Measurements from ENCODE around the gene NBPF6. TPM values are rescaled to one million over a fixed set of nuclear protein-coding genes. Genes with fewer than 3 reads are reported as not detected.
A peak's percentile ranks its signal among the peaks of the same experiment; 100 is the strongest.
"Not testable (repeated sequence)": the region's sequence is repeated elsewhere in the genome, so short reads cannot be mapped to it uniquely, and the experiment has no call there.

The NBPF6 gene
- total and polyA plus RNA-seq, 8 donors: not detected

DNA sequence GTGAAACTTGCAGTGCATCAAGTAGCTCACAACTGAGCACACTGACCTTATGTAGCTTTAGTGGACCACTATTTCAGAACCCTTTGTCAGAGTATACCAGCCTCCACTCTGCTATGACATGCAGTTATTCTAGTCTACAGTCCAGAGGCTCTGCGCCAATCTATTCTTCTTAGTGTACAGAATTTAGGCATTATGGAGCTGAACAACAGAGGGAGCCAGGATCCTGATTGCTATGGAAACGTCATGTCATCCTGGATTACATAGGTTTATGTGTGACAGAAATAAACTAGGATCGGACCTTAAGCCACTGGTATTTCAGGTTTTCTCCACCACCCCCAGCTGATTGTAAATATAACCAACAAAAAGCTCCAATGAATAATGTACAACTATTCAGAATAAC lies 61.6 kb downstream of the NBPF6 start:
- ATAC-seq: no peak
- intact Hi-C loops (cut with DNase I): loop anchor here in 1 of 2 donors (5.0 kb wide), 1 partner anchor 136 kb away; no protein-coding TSS in a partner anchor
- Histone ChIP-seq H3K4me3 (no peak overlapping the region), H3K36me3 (no peaks in the 10 kb centered on the region), H3K9me3 (no peaks in the 10 kb centered on the region), H3K4me1 (no peaks in the 10 kb centered on the region), H3K27me3 (no peaks in the 10 kb centered on the region), H3K27ac (no peak overlapping the region)
- no peak for DNase-seq
- TF ChIP-seq CTCF (IDR thresholded peaks at IDR 0.05): no peak

DNA sequence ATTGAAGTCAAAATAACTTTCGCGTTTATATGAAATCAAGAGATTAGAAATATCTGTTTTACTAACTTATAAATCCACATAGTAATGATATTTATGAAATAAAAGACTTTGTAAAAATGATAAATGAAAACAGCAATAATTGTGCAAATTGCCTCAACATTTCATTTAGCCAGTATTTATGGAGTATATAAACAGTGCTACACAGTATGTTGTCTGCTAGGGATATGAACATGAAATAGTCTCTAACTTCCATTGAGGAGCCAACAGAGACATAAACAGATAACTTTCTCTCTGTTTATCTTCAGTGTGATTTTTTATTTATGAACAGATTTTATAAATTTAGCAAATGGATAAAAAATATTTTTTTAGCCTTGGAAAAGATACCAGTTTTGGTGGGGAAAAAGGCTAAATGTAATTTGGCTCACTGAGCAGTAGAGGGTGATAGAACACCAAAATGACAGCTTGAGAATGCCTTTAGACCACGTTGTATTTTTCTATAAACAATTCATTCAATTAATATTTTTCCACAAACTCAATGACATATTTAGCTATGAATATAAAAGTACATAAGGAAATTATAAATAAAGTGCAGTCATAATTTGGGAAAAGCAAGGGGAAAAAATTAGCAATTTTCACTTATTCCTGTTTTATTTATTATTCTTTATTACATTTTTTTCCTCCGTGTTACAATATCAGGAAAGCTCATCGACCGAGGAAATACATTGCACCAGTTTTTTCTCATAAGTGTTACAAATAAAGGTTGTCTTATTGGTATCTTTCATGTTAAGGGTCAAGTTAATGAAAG lies 62.3 kb downstream of the NBPF6 start:
- TF ChIP-seq CTCF (IDR thresholded peaks at IDR 0.05): peak; percentile 73 to 94
- H3K36me3 ChIP-seq: no peaks in the 10 kb centered on the region
- H3K27ac ChIP-seq: no peak overlapping the region
- DNase-seq (peak in 1 of 4 donors; percentile 52), ATAC-seq (peak; percentile 78)
- H3K4me3 ChIP-seq: no peak overlapping the region
- no peaks in the 10 kb centered on the region for H3K9me3 ChIP-seq
- intact Hi-C loops (cut with DNase I): loop anchor here in 1 of 2 donors (5.0 kb wide), 1 partner anchor 135 kb away; no protein-coding TSS in a partner anchor
- no peaks in the 10 kb centered on the region for H3K27me3 ChIP-seq
- H3K4me1 ChIP-seq: no peaks in the 10 kb centered on the region

GRCh38 chr1:108513044-108513415 lies 62.9 kb downstream of the NBPF6 start:
- Histone ChIP-seq H3K36me3 (no peaks in the 10 kb centered on the region), H3K27me3 (no peaks in the 10 kb centered on the region), H3K4me3 (no peak overlapping the region), H3K4me1 (no peaks in the 10 kb centered on the region), H3K27ac (no peak overlapping the region), H3K9me3 (no peaks in the 10 kb centered on the region)
- ATAC-seq: no peak
- TF ChIP-seq CTCF (IDR thresholded peaks at IDR 0.05): no peak
- intact Hi-C loops (cut with DNase I): loop anchor here in 1 of 2 donors (5.0 kb wide), 1 partner anchor 134 kb away; no protein-coding TSS in a partner anchor
- DNase-seq: no peak

DNA sequence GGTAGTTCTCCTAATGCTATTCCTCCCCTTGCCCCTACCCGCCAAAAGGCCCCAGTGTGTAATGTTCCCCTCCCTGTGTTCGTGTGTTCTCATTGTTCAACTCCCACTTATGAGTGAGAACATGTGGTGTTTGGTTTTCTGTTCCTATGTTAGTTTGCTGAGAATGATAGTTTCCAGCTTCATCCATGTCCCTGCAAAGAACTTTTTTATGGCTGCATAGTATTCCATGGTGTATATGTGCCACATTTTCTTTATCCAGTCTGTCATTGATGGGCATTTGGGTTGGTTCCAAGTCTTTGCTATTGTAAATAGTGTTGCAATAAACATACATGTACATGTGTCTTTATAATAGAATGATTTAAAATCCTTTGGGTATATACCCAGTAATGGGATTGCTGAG lies 63.8 kb downstream of the NBPF6 start:
- not testable (repeated sequence) for H3K27ac ChIP-seq, H3K27me3 ChIP-seq, H3K9me3 ChIP-seq, H3K36me3 ChIP-seq, DNase-seq, H3K4me1 ChIP-seq, H3K4me3 ChIP-seq, ATAC-seq
- intact Hi-C loops (cut with DNase I): loop anchor here in 1 of 2 donors (5.0 kb wide), 1 partner anchor 133 kb away; no protein-coding TSS in a partner anchor

DNA sequence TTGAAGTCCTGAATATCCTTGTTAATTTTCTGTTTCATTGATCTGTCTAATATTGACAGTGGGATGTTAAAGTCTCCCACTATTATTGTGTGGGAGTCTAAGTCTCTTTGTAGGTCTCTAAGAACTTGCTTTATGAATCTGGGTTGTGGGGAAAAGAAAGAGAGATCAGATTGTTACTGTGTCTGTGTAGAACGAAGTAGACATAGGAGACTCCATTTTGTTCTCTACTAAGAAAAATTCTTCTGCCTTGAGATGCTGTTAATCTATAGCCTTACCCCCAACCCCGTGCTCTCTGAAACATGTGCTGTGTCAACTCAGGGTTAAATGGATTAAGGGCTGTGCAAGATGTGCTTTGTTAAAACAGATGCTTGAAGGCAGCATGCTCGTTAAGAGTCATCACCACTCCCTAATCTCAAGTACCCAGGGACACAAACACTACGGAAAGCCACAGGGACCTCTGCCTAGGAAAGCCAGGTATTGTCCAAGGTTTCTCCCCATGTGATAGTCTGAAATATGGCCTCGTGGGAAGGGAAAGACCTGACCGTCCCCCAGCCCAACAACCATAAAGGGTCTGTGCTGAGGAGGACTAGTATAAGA lies 67.3 kb downstream of the NBPF6 start:
- H3K27ac ChIP-seq; DNase-seq; H3K27me3 ChIP-seq; intact Hi-C loops (cut with DNase I); H3K4me1 ChIP-seq; ATAC-seq; H3K4me3 ChIP-seq; H3K36me3 ChIP-seq; H3K9me3 ChIP-seq: not testable (repeated sequence)

Other genes starting within 250 kb of the NBPF6 start
- gene SLC25A24, start 250.0 kb upstream of the NBPF6 start, total RNA-seq: 10 to 100 TPM; 39.9 to 57.9 TPM
- gene SLC25A24, start 250.0 kb upstream of the NBPF6 start, polyA plus RNA-seq (ENCODE audit: insufficient read length in 6 of 6): 10 to 100 TPM; 62.0 to 76.4 (median 70.0) TPM
- gene NBPF4, start 206.3 kb upstream of the NBPF6 start, total RNA-seq: not detected
- under 1 TPM in 1 of 6 donors, not detected in 5; 0.15 TPM for gene NBPF4, start 206.3 kb upstream of the NBPF6 start, polyA plus RNA-seq (ENCODE audit: insufficient read length in 6 of 6)
- 10 to 100 TPM; 16.4 to 16.6 TPM for gene EEIG2, start 109.8 kb downstream of the NBPF6 start, total RNA-seq
- 10 to 100 TPM; 29.6 to 34.8 (median 32.7) TPM for gene EEIG2, start 109.8 kb downstream of the NBPF6 start, polyA plus RNA-seq (ENCODE audit: insufficient read length in 6 of 6)
- gene HENMT1, start 210.8 kb downstream of the NBPF6 start, total RNA-seq: 1 to 10 TPM; 7.0 to 7.6 TPM
- gene HENMT1, start 210.8 kb downstream of the NBPF6 start, polyA plus RNA-seq (ENCODE audit: insufficient read length in 6 of 6): 10 to 100 TPM; 10.3 to 13.5 (median 11.4) TPM
- 10 to 100 TPM; 24.7 to 40.5 TPM for gene PRPF38B, start 242.0 kb downstream of the NBPF6 start, total RNA-seq
- gene PRPF38B, start 242.0 kb downstream of the NBPF6 start, polyA plus RNA-seq (ENCODE audit: insufficient read length in 6 of 6): 10 to 100 TPM; 82.2 to 95.5 (median 89.3) TPM

All from left lung (tissue), 10 donors.